ENCODE data around the gene KCNQ1OT1.

The KCNQ1OT1 gene

GRCh38 chr11:2667940-2668339, 31.9 kb downstream of the KCNQ1OT1 start:
- Histone ChIP-seq H3K4me1 (ENCODE audit: insufficient read depth, low read length, severe bottlenecking) (no peaks in the 10 kb centered on the region), H4K20me1 (ENCODE audit: insufficient read depth, low read length) (no peaks in the 10 kb centered on the region), H3K9ac (ENCODE audit: low read length) (no peak overlapping the region), H3K27me3 (ENCODE audit: insufficient read depth, low read length) (no peaks in the 10 kb centered on the region), H3K79me2 (ENCODE audit: insufficient read depth, low read length) (no peaks in the 10 kb centered on the region), H3K36me3 (ENCODE audit: insufficient read depth, low read length) (no peaks in the 10 kb centered on the region), H3F3A (ENCODE audit: insufficient read depth, low read length) (no peaks in the 10 kb centered on the region), H3K27ac (ENCODE audit: low read depth, low read length, poor library complexity, severe bottlenecking) (no peak overlapping the region), H2AFZ (ENCODE audit: low read length) (no peak overlapping the region), H3K4me3 (ENCODE audit: low read depth, low read length, poor library complexity, severe bottlenecking) (no peak overlapping the region), H3K4me2 (ENCODE audit: low read length) (no peak overlapping the region), H3K9me3 (ENCODE audit: low read length) (no peaks in the 10 kb centered on the region), H3K9me2 (ENCODE audit: low read depth, low read length) (no peaks in the 10 kb centered on the region)
- TF ChIP-seq EZH2 (IDR thresholded peaks at IDR 0.05; ENCODE audit: borderline replicate concordance, low read length), result no peak
- TF ChIP-seq CTCF (IDR thresholded peaks at IDR 0.05; ENCODE audit: low read length), result no peak

- TF ChIP-seq CTCF (IDR thresholded peaks at IDR 0.05; ENCODE audit: low read length) (no peak), EZH2 (IDR thresholded peaks at IDR 0.05; ENCODE audit: borderline replicate concordance, low read length) (no peak)
- no peaks in the 10 kb centered on the region for H3K79me2 ChIP-seq (ENCODE audit: insufficient read depth, low read length)
- no peaks in the 10 kb centered on the region for H4K20me1 ChIP-seq (ENCODE audit: insufficient read depth, low read length)
- no peaks in the 10 kb centered on the region for H3K9me3 ChIP-seq (ENCODE audit: low read length)
- no peaks in the 10 kb centered on the region for H3F3A ChIP-seq (ENCODE audit: insufficient read depth, low read length)
- no peaks in the 10 kb centered on the region for H3K4me1 ChIP-seq (ENCODE audit: insufficient read depth, low read length, severe bottlenecking)
- no peaks in the 10 kb centered on the region for H3K36me3 ChIP-seq (ENCODE audit: insufficient read depth, low read length)
- H3K9me2 ChIP-seq (ENCODE audit: low read depth, low read length), result no peaks in the 10 kb centered on the region
- H3K27ac ChIP-seq (ENCODE audit: low read depth, low read length, poor library complexity, severe bottlenecking), result no peak overlapping the region
- H3K4me2 ChIP-seq (ENCODE audit: low read length), result no peak overlapping the region
- no peak overlapping the region for H3K4me3 ChIP-seq (ENCODE audit: low read depth, low read length, poor library complexity, severe bottlenecking)
- no peaks in the 10 kb centered on the region for H3K27me3 ChIP-seq (ENCODE audit: insufficient read depth, low read length)
- H2AFZ ChIP-seq (ENCODE audit: low read length), result no peak overlapping the region
- no peak overlapping the region for H3K9ac ChIP-seq (ENCODE audit: low read length)
Observed at GRCh38 chr11:2666828-2667570, 32.8 kb downstream of the KCNQ1OT1 start.

- Histone ChIP-seq H3K4me1 (ENCODE audit: insufficient read depth, low read length, severe bottlenecking) (no peaks in the 10 kb centered on the region), H3K4me2 (ENCODE audit: low read length) (no peak overlapping the region), H3K36me3 (ENCODE audit: insufficient read depth, low read length) (no peaks in the 10 kb centered on the region), H3K9me3 (ENCODE audit: low read length) (no peaks in the 10 kb centered on the region), H3K9me2 (ENCODE audit: low read depth, low read length) (no peaks in the 10 kb centered on the region), H3F3A (ENCODE audit: insufficient read depth, low read length) (no peaks in the 10 kb centered on the region), H3K27ac (ENCODE audit: low read depth, low read length, poor library complexity, severe bottlenecking) (no peak overlapping the region), H3K27me3 (ENCODE audit: insufficient read depth, low read length) (no peaks in the 10 kb centered on the region), H2AFZ (ENCODE audit: low read length) (no peak overlapping the region), H3K4me3 (ENCODE audit: low read depth, low read length, poor library complexity, severe bottlenecking) (no peak overlapping the region), H4K20me1 (ENCODE audit: insufficient read depth, low read length) (no peaks in the 10 kb centered on the region), H3K79me2 (ENCODE audit: insufficient read depth, low read length) (no peaks in the 10 kb centered on the region), H3K9ac (ENCODE audit: low read length) (no peak overlapping the region)
- TF ChIP-seq CTCF (IDR thresholded peaks at IDR 0.05; ENCODE audit: low read length) (no peak), EZH2 (IDR thresholded peaks at IDR 0.05; ENCODE audit: borderline replicate concordance, low read length) (no peak)
Observed at GRCh38 chr11:2666401-2666741, 33.4 kb downstream of the KCNQ1OT1 start.

Data from OCI-LY1 (cell line).